NCI-H526 treated with DMSO at 0.1 percent for 48 hours (cell line): ENCODE results near the gene ARL10.
A peak's percentile ranks its signal among the peaks of the same experiment; 100 is the strongest.

ENCODE experiments used
- DNase-seq: peaks from one replicate; lab custom pipeline; 2025; lab: John Stamatoyannopoulos, UW

ARL10 gene, protein sequence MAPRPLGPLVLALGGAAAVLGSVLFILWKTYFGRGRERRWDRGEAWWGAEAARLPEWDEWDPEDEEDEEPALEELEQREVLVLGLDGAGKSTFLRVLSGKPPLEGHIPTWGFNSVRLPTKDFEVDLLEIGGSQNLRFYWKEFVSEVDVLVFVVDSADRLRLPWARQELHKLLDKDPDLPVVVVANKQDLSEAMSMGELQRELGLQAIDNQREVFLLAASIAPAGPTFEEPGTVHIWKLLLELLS

DNA sequence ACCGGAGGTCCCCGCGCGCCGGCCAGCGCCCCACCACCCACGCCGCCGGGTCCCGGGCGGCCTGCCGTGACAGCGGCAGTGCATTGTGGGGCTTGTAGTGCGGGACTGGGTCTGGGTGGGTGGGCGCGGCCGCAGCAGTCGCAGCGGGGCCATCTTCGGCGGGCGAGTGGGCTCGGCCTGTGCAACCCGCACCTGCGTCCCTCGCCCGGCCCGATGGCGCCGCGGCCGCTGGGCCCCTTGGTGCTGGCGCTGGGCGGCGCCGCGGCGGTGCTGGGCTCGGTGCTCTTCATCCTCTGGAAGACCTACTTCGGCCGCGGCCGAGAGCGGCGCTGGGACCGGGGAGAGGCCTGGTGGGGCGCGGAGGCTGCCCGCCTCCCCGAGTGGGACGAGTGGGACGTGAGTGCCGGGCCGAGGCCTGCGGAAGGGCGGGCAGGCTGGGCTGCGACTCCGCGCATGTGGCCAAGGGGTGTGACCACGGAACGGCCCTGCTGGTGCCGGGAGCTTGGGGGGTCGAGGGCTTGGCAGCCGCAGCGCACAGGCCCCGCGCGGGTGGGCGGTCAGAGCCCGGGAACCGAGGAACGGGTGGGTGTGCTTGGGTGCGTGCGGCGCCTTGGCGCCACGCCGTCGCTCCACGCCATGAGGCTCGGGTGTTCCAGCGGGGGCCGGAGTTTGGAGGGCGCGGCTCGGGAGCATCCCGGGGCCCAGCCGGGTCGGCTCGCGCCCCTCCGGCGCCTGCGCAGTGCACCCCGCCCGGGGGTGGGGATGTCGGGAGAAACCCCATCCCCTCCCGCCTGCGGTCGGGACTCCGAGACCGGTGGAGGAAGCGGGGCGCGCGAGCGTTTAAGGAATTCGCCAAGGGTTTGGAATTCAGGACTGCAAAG lies at the start of gene ARL10:
ARL10 (plus strand) TSS at position 137 of the 881 bp plus-strand sequence; CDS start at position 214, 77 bp downstream.
- peak; percentile 5 for DNase-seq

DNA sequence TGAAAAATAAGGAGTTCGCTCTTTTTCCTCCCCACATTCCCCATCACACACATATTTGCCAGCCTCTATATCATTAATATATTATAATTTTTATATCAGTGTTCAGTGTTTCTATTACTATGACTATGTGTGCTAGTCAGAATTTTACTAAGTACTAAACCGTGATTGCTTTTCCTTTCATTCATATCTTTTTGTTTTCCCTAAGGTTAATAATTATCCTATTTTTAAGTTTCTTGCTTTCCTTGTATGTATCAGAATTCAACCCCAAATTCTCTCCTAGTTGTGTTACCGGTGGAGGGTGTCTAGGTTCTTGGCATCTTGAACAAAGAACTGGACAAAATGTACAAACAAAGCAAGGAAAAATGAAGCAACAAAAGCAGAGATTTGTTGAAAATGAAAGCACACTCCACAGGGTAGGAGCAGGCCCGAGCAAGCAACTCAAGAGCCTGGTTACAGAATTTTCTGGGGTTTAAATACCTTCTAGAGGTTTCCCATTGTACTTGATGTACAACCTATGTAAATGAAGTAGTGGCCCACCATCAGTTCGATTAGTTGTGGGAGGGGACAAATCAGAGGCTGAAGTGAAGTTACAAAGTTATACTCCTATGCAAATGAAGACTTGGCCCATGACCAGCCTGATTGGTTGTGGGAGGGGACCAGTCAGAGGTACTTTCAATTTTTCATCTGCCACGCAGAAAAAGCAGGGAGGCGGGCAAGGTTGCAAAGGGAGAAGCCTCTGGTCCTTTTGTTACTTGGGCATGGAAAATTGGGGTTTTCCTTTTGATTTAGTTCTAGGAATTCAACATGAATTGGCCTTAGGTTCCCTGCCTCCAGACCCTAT lies 47.5 kb upstream of the ARL10 start:
- no peak for DNase-seq

DNA sequence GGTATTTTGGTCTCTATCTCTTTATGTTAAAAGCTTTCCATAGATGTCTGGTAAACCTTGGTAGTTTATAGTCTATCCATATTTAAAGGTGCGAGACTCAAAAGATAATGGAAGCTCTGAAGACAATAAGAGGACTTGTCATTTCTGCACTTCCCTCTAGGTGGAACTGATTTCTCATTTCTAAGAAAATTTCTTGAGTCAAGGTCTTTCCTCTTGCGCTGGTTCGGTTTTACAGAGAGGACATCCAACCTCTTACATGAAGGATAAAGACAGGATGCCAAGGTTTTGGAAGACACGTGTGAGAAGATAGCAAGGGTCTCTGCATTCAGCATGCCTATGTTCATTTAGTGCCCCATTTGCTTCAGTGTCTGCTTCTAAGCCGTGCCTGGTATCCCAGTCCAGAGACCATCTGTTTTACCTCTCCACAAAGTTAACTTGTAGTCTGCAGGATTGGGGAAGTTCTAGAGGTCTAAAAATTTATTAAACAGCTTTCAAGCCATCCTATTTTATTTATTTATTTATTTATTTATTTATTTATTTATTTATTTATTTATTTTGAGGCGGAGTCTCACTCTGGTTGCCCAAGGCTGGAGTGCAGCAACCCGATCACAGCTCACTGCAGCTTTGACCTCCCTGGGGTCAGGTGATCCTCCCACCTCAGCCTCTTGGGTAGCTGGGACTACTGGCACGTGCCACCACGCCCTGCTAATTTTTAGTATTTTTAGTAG lies 45.3 kb upstream of the ARL10 start:
- no peak for DNase-seq

DNA sequence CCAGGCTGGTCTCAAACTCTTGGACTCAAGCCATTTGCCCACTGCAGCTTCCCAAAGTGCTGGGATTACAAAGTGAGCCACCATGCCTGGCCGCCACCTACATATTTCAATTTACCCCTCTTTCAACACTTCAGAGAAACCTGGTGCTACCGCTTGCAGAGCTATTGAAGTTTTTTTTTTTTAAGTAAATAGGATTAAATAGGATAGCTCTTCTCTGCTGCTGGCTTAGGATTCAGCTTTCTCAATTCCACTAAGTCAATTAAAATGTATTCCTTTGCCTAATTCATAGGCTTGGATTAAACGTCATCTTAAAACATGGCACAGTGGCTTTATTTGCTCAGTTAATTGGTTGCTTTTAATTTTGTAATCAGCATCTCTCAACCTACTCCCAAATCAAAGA lies 44.7 kb upstream of the ARL10 start:
- no peak for DNase-seq

DNA sequence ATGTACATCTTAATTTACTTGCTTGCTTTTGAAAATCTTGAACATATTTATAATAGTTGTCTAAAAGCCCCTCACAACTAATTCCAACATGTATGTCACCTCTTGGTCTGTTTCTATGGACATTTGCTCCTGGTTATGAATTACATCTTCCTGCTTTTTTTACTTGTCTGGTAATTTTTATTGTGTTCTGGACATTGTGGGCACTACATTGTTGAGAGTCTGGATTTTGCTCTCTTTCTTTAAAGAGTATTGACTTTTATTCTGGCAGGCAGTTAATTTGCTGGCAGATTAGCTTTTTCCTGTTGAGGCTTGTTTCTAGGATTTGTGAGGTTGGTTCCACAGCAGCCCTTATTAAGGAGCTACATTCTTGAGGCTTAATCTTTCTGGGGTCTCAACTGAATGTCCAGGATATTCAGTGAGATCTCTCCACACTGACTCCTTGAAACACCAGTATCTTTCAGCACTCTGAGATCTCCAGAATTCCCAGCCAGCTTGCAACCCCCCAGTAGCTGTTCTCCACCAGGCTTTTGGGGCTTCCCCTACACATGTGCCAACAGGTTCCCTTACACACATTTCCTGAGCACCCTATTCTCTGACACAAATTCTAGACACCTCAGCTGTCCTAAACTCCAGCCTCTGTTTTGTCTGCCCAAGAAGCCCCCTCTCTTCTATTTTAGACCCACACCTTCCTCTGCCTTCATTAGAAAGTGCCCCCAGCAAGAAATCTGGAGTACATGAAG lies 31.1 kb upstream of the ARL10 start:
- no peak for DNase-seq

DNA sequence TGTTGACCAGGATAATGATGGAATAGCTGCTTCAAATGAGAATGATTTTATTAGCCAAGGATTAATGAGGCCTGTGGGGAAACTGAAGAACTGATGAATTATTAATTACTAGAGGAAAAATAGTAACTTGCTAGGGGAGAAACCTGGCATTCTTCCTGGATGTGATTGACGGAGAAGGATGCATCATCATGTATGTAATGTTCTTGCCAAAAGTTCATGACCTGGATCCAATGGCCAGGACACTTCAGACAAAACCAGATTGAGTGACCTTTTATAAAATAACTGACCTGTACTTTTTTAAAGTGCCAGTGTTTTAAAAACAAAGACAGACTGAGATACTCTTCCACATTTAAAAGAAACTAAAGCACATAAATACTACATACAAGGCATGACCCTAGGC lies 27.4 kb upstream of the ARL10 start:
- no peak for DNase-seq

DNA sequence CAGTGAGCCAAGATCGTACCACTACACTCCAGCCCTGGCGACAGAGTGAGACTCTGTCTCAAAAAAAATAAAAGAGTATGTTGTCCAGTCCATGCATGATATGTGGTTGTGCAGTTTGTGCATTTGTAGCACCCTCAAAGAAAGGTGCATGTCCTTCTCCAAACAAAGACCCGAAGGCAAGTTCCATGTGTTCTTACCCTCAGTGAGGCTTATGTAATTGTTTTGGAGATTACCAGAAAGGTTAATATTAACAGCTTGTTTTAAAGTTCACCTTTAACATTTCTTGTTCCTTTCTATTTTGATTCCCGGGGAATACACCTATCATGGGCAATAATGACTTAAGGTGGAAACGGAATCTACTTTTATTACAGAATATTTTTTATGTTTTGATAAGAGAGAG lies 26.0 kb upstream of the ARL10 start:
- no peak for DNase-seq

DNA sequence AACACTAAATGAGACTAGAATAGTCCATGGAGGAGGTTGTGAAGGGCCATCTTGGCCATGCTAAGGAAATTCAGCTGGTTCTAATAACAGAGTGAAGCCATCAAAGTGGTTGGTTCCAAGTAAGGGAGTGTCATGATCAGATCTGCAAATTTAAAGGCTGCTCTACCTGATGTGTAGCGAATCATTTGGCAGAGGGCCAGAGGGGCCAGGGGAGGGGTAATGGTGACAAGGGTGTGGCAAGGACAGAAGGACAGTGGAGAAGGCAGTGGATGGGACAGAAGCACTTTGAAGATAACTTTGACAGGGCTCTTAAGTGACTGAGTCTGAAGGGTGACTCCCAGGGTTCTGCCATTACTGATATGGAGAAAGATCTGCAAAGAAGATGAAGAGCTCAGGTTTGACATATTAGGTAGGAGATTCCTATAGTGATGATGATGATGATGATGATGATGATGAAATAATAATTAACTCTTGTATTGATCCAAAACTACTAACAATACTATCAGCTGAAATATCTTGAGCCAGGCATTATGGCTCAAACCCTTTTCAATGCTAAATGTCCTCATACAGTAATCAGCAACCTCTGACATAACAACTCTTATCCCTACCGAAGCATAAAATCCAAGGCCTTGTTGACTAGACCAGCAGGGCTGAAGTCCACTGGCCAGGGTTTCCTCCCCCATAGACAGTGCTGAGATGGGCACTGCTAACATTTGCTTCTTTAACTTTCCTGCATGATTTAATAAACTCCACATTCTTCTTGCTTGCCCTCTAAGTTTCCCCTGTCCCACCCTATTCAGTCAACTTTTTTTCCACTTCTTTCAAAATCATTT lies 23.7 kb upstream of the ARL10 start:
- DNase-seq: no peak

DNA sequence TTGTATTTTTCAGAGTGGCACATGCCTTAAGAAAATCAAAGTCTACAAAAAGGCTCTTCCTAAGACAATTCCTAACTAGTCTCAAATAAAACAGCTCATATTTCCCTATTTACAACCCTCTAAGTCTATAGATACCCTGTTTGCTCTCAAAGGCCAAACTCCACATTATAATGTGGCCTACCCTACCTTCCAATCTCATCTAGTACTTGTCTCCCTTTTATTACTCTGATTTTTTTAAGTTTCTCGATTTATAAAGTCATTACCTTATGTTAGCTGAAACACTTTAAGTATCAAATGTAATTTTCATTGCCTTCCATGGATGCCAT lies 23.2 kb upstream of the ARL10 start:
- DNase-seq: no peak

DNA sequence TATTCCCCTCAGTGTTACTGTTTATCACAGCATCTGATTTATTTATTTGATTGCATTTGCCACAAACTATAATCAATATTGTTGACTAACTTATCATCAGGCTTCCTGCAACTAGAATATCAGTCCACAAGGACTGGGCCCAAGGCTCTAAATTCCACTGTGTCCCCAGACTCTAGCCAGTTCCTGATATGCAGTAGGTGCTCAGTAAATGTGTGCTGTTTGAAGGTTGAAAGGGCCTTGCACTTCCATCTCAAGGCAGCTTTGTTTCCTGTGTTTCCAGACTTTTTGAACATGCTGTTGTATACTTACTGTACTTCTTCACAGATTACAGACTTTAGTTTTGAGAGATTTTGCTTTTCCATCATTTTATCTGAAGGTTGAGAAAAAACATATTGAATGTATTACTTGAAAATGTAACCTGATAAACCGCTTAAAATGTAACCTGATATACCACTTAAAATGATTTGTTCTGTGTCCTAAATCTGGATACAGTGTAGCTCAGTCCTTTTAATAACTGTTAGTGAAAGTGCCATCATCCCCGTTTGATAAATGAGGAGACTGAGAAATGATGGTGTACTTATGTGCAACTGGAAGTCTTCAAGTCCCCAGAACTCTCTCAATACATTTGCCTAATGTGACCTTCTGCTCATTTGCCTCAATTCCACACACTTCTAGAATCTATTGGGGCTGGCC lies 22.4 kb upstream of the ARL10 start:
- DNase-seq: no peak

DNA sequence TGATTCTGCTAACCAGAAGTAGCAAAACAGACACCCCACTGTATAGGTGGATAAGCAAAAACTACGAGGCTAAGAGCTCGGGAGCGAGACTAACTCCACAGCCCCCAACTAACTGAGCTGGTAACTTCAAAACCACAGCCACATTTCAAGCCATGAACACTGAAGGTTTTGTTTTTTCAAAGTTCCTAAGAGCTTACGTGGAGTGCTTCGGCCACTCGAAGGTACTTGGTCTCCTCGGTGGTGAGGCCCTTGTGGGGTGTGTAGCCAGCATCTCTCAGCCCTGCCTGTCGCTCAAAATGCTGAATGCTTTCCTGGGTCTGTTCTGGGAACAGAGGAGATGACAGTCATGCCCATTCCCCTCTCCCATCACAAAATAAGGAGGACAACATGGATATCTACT lies 14.9 kb upstream of the ARL10 start:
- no peak for DNase-seq

DNA sequence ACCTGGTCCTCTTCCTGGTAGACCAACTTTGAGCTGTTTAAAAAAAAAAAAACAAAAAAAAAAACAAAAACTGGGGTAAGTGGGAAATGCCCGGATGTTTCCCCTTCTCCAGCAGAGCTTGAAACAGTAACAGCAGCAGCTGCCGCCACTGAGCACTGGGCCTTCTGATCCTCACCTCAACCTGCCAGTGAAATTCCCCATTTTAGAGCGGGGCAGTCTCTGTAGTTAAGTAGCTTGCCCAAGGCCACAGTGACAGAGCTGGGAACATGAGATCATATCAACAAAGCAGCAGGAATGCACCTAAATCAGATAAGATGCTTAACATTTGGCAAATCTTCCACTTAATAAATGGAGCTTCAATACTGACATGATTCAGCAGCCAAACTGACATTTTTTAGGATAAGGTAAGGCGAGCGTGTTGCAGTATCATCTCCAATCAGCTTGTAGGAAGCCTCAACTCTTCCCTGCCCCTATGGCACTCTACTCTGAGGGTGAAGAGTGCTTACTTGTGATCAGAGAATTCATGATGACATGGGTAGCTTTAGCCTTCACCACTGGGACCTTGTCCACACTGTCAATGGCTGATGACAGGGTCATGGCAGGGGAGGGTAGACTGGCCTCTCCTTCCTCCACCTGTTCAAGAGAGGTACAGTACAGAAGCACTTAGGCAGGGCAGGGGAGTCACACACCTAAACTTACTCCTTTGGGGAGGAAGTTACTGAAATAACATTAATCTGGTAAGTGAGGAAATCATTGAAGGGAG lies 13.0 kb upstream of the ARL10 start:
- no peak for DNase-seq

DNA sequence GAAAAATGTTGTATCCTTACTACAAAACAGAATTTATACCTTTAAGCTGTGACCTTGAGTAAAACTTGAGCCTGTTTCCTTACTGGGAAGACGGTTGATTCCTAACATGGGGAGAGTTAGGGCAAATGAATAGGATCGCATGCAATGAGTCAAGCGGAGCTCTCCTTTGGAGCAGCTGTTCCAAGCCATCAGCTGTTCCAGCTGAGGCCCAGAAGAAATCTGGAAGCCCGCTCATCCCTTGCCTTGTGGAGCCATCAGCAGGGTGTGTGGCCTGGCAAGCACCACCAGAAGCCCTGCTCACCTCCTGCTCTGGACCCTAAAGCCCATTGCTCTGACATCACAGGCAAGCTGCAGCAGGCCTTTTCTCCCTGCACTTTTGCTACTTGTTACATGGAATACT lies 11.8 kb upstream of the ARL10 start:
- DNase-seq: no peak

DNA sequence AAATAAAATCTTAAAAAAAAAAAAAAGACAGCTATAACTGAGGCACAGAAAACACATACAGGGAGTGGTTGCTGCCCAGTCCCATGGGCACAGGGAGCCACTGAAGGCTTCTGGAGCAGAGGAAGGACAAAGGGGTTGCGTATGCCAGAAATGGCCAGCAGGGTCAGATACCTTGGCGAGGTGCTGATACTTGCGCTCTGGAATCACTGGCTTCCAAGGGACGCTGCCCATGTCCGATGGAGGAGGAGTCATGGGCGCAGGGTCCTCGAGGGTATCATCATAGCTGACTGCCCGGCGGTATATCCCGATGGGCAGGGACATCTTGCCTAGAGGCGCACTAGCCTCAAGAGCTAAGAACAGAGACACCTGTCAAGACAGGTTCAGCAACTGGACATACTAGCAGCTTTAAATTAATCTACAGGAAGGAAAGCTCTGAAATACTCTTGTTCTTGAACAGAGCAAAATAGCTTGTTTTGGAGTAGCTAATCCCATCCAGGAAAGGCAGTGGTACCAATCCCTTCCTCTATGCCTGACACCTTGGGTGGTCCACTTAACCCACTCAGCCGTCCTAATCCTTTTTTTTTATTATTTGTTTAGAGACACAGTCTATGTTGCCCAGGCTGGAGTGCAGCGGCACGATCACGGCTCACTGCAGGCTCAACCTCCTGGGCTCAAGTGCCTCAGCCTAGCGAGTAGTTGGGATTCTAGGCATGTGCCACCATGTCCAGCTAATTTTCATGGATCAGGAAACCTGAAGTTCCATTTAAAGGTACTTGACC lies 9.7 kb upstream of the ARL10 start:
- no peak for DNase-seq

DNA sequence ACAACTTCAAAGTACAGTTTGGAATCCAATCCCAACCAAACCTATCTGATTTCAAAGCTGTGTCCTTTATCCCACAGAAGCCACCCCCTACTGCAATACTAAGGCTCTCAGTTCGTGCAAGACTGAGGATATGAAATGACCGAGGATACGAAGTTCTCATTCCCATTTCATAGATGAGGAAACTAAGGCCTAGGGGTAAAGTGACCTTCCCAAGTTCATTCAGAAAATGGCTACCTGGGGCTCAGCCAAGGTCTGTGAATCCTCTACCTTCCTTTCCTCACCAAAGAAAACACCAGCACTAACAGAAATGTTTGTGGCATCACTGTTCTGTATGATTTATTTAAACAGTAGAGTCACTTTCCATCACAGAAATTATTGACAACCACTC lies 9.1 kb upstream of the ARL10 start:
- no peak for DNase-seq

DNA sequence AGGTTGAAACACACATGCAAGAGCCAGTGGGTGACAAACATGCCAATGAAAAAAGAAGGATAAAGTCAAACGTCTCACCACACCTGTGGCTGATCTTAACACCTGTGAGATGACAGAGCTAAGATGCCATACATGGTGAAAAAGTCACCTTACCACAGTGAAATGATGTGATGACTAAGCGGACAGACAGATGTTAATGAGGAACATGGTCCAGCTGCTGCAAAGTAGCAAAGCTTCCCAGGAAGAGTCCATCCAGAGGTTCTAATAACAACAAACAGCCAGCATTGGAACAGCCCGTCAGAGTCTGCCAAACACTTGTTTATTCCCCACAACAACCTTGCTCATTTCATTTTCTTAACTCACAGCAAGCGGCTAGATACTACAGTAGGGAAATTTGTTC lies 5.6 kb upstream of the ARL10 start:
- DNase-seq: no peak

DNA sequence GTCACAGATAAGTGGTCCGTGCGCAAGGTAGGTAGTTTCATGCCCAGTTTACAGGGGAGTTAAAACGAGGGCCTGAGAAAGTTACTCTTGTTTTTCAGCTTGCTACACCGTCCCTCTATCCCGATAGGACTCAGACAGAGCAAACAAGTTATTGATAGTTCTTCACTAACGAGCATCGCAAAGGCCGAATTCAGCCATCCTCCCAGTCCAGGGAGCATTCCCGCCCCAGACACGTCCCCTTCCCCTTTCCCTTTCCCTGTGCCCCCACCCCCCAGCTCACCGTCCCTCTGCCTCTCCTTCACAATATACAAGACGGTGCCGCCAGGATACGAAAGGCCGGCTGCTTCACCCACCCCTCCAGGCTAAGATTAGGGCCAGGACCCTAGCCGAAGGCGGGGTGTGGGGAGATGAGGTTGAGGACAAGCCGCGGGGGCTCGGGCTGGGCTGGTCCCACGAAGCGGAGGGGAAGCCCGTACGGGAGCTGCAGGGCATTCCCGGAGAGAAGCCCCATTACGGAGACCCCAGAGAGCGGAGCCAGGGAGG lies 4.3 kb upstream of the ARL10 start:
- DNase-seq: peak; percentile 15
